HG02763 (cell line): ENCODE data around the gene SF3B6.
"Not testable (repeated sequence)": the region's sequence is repeated elsewhere in the genome, so short reads cannot be mapped to it uniquely, and the experiment has no call there.

Experiments used
- ATAC-seq: cut with Tn5 transposase; IDR thresholded peaks from one replicate; pipeline ENCODE4 v1.9.1; 2021; ENCODE audit warnings: mild to moderate bottlenecking, moderate library complexity; ENCODE audit not compliant: unreplicated experiment

The SF3B6 gene, protein sequence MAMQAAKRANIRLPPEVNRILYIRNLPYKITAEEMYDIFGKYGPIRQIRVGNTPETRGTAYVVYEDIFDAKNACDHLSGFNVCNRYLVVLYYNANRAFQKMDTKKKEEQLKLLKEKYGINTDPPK

DNA sequence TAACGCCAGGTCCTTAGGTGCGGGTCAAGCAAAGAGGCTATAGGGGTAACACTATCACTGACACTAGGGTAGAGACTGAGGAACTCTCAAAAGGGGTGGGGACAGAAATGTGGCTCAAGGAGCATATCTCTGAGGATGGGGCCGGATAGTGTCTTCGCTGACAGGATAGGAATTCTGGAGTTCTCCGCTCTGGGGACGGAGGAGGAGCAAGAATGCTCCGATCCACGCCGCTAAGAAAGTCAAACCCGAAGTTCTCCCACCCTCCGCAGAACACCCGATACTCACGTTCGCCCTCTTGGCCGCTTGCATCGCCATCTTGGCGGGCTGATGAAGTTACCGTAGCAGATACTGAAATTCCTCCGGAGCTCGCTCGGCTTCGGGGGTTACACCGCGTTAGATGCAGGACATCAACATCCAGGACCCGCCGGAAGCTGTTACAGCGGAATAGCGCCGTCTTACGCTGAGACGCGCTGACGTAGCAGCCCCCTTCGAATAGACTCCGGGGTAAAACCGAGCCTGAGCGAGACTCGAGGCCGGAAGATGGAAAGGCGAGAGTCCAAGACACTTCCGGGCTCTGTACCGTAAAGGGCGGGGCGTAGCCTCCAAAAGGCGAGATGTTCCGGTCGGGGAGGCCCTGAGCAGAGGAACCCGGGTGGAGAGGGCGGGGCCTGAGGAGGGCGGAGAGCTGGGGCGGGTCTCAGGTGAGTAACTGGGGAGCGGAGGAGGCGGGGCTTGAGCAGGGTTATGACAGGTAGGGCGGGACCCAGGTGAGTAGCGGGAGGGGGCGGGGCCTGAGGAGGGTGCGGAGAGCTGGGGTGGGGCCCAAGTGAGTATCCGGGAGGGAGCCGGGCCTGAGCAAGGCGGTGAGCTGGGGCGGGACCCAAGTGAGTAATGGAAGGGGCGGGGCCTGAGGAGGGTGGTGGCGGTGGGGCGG lies at the start of gene SF3B6:
SF3B6 (minus strand) TSS at position 412 of the 934 bp plus-strand sequence; CDS start at position 315, 97 bp downstream.
- ATAC-seq: peak; percentile 93

DNA sequence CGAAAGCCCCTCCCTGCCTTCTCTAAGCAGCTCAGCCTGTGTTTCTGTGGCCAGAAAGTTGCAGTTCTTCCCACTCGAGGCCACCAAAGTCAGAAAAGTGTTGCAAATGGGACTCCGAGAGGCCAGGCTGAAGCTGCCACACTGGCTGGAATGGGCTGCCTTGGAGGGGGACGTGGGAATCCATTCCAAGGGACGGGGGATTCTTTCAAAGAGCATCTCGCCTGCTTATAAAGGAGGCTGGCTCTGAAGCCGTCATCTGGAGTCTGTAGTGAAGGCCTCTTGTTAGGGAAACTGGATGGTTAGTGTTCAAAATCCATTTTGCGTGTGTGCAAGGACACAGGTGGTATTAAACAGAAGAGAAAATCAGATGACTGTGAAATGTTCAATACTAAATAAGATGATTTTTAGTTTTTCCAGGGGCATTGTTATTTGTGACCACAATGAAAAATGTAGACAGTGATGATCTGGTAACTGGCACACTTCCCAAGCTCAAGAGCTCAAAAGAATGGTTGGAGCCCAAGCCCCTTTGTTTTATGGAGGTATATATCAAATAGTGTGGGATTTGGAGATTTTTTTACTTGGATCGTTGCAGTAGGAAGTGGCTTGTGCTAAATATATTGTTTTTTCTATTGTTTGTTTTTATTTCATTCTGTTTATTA lies 47.9 kb upstream of the SF3B6 start:
- ATAC-seq: peak; percentile 9

DNA sequence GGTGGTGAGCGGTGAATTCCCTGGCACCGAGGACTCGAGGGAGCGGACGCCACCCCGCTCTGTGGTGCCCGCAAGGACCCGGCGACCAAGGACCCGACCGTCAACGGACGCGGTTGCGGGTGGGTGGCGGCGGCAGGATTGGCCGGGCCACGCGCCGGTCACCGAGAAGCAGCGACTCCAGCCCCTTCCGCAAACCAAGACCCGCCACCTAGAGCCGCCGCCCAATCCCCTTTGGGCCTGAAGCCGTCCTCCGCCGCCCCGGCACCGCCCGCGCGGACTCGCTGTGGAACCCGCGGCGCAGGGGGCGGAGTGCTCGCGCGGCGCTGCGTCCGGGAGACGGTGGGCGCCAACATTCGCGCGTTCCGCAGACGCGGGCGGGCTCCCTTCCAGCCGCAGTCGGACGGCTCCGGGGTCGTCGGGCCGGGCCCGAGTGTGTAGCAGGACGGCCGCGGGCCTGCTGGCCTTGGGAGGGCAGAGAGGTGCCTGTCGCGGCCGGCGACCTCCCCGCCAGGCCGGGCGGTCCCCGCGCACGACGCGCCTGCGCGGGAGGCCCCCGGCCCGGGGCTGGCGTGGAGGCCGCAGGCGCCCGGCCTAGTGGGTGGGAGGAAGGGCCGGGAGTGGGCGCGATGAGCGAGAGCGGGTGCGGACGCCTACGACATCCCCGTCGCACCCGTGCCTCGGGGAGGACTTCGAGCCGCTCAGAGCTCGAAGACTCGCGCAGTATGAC lies 47.2 kb upstream of the SF3B6 start, which contains the start of the genes FAM228B and PFN4:
FAM228B (plus strand) TSS at position 275 of the 727 bp plus-strand sequence. CDS start 893 bp downstream, outside the sequence.
PFN4 (minus strand) TSS at position 140 of the 727 bp plus-strand sequence. CDS start 799 bp downstream, outside the sequence.
- ATAC-seq: peak; percentile 83

DNA sequence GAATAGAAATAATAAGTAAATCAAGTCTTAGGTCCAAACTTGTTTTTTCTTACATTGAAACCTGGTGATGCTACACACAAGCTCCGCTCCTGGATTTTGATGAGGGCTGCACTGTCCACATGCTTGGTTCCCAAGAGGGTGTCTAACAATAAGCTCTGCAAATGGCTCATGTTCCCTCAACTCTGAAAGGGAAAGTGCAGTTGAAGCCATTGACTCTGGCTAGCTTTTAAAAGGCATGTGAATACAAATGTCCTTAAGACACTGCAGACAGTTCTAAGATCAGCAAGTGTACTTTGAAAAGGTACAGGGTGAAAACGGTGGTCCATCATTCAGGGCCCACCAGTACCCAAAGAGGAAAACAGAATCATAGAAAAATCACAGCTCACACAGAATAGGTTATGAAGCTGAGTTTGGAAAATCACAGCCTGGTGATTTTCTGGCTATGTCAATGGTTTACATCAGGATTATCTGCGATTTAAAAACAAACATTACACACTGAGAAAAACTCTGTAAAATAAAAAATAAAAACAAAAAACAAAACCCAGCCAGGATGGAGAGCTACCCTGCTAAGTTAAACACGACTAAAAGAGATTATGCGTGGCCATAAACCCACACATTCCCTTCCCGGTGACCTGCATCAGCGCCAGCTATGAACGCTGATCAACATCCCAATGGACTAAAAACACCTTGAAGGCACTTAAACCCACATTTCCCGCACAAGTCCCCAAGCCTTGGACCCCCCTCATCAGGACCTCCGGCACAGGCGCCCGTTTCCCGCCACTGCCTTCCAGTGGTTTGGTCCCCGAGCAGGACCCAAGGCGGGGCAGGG lies 46.5 kb upstream of the SF3B6 start:
- ATAC-seq: no peak

DNA sequence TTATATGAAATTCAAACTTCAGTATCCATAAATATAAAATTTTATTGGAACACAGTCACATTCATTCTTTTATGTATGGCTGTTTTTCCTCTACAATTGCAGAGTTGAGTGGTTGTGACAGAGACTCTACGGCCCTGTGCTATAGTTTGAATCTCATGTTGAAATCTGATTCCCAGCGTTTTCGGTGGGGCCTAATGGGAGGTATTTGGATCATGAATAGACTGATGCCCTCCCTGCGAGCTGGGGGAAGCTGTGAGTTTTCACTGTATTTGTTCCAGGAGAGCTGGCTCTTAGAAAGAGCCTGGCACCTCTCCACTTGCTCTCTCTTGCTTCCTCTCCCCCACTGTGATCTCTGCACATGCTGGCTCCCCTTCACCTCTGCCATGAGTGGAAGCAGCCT lies 45.3 kb upstream of the SF3B6 start:
- no peak for ATAC-seq

DNA sequence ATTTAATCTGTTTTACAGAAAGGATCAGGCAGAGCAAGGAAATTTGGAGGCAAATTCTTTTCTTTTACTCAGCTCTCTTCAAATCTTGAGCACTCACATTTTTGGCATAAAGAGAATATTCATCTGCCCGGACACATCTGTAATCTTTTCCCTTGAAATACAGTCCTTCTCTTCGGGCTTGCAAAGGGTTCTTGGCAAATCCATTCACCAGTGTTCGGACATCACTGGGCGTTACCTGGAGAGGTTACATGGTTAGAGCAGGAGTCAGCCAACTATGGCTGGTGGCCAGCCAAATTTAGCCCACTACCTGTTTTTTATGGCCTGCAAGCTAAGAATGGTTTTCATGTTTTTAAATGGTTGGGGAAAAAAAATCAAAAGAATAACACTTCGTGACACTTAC lies 44.9 kb upstream of the SF3B6 start:
- ATAC-seq: no peak

DNA sequence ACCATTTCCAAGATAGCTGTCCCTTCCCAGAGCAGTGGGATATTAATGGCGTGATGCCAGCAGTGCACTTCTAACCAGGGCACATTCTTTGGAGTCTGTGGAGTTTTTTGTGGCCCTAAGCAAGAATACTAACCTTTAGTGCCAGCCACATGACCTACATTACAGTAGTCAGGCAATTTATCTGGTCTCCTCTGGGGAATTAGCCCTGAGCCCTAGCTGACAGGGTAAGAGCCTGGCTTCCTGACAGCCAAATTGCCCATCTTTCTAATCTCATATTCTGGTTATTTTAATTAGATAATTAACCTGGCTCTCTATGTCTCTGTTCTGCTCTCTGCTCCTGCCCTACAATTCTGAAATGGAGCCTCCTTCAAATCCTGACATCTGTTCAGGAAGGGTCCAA lies 41.8 kb upstream of the SF3B6 start:
- ATAC-seq: no peak

DNA sequence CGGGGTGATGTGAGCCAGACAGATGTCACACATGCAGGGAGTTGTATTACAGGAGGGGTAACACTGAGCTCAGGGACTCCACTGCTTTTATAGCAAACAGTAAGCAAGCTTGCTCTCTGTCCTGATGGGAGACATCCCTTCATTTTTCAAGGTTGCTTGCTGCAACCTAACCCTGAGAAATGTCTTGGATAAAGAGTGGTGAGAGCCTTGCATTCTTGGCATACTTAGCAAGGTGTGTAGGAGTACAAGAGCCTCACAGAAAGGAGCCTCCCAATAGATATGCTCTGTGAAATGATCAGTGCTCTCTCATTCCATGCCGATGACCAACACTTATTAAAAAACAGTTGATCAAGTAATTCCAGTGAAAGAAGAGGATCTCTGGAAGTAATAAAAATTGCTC lies 38.9 kb upstream of the SF3B6 start:
- no peak for ATAC-seq

DNA sequence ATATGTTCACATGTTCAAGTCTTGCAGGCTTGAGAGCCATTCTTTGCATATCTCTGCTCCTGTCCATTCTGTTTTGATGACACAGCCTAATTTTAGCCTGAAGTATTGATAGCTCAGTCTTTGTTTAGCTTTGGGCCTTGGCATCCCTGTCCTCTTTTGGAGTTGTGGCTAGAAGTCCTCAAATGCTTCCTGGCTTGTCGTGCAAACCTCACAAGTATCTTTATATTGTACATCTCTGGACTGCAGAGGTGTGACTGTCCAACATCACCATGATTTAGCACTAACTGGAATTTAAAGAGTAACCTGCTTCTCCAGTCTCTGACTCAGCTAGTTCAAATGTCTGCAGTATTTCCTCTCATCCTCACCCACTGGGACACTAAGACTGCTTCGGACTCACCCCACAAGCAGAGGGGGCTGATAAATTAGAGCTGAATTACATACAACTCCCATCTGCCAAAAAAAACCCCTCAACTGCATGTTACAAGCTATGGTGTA lies 35.3 kb upstream of the SF3B6 start:
- no peak for ATAC-seq

DNA sequence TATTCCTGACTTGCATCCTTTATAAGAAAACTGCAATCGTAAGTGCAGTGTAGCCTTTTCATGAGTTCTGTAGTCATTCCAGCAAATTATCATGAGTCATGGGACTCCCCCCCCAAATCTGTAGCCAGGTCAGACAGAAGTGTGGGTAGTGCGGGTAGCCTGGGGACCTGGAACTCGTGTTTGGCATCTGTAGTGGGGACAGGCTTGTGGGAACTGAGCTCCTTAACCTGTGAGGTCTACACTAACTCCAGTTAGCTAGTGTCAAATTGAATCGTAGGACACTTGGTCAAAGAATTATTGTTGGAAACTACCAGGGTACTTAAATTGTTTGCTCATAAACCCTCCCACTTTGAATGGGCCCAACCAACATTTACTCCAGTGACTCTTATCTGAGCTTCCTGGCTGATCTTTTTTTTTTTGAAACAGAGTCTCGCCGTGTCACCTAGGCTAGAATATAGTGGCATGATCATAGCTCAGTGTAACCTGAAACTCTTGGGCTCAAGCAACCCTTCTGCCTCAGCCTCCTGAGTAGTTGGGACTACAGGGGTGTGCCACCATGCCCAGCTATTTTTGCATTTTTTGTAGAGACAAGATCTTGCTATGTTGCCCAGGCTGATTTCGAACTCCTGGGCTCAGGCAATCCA lies 34.7 kb upstream of the SF3B6 start:
- ATAC-seq: no peak

DNA sequence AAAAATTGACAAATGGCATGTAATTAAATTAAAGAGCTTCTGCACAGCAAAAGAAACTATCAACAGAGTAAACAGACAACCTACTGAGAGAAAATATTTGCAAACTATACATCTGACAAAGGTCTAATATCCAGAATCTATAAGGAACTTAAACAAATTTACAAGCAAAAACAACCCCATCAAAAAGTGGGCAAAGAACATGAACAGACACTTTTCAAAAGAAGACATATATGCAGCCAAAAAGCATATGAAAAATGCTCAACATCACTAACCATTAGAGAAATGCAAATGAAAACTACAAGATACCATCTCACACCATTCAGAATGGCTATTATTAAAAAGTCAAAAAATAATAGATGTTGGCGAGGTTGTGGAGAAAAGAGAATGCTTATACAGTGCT lies 33.3 kb upstream of the SF3B6 start:
- ATAC-seq: not testable (repeated sequence)

DNA sequence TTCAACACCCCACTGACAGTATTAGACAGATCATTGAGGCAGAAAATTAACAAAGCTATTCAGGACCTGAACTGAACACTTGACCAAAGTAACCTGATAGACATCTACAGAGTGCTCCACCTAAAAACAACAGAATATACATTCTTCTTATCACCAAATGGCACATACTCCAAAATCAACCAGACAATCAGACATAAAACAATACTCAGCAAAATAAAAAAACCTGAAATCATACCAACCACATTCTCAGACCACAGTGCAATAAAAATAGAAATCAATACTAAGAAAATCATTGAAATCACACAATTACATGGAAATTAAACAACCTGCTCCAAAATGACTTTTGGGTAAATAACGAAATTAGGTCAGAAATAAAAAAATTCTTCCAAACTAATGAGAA lies 31.2 kb upstream of the SF3B6 start:
- no peak for ATAC-seq

DNA sequence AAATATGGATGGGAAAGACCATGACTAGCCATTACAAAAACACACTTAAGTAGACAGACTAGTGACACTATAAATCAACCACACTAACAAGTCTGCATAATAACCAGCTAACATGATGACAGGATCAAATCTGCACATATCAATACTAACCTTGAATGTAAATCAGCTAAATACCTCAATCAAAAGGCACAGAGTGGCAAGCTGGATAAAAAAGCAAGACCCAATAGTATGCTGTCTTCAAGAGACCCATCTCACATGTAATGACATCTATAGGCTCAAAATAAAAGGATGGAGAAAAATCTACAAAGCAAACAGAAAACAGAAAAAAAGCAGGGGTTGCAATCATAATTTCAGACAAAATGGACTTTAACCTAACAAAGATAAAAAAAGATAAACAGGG lies 30.7 kb upstream of the SF3B6 start:
- no peak for ATAC-seq

DNA sequence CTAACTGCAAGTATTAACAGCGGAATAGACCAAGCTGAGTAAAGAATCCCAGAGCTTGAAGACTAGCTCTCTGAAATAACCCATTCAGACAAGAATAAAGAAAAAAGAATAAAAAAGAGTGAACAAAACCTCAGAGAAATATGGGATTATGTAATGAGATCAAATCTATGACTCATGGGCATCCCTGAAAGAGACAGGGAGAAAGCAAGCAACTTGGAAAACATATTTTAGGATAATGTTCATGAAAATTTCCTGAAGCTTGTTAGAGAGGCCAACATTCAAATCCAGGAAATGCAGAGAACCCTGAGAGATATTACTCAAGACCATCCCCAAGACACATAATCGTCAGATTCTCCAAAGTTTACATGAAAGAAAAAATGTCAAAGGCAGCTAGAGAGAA lies 29.7 kb upstream of the SF3B6 start:
- no peak for ATAC-seq

DNA sequence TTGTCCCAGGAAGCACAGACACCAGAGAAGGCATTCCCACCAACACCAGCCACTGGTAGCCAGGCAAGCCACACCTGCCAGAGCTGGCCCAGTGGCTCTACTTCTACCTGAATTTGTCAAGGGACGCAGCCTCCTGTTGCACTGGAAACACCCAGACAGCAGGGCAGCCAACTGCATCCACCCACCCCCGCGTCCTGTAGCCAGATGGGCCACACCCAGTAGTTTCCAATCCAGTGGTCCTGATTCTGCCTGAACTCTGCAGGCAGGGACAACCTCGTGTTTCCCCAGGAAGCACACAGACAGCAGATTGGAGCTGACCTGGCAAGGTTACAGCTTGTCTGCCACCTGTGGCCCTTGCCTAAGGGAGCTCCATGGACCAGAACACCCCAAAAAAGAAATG lies 28.8 kb upstream of the SF3B6 start:
- no peak for ATAC-seq

DNA sequence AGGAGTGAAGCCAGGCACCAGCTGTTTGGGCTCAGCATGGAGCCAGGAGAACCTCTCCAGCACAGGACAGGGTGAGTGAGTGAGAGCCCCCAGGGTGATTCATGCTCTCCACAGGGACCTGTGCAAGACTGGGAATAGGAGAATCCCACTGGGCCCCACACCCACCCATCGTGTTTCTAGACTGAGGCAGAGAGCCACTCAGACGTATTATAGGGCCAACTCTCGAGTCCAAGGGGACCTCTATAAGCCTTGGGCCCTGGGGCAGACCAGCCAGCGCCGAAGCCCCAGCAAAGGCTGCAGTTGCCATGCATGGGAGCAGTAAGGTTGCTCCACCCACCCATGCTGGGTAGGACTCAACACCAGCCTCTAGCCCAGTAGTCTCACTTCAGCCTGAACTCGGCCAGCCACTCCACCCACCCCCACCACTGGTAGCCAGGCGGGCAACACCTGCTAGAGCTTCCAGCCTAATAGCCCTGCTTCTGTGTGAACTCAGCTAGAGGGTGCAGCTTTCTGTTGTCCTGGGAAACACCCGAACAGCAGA lies 28.1 kb upstream of the SF3B6 start:
- ATAC-seq: no peak

DNA sequence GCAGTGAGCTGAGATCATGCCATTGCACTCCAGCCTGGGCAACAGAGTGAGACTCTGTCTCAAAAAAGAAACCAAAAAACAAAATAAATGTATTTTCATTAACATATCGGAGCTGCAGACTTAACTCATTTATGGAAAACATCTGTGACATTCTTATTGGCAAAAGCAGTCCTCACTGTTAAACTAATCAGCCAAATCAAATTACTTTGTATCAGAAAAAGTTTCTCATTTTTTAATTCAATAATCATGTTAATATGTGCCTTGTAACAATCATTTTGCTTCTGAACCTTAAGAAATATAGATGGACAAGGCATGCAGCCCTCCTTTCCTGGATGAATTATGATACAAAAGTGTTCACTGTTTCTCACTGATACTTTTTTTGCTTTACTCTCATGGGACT lies 26.6 kb upstream of the SF3B6 start:
- ATAC-seq: no peak

DNA sequence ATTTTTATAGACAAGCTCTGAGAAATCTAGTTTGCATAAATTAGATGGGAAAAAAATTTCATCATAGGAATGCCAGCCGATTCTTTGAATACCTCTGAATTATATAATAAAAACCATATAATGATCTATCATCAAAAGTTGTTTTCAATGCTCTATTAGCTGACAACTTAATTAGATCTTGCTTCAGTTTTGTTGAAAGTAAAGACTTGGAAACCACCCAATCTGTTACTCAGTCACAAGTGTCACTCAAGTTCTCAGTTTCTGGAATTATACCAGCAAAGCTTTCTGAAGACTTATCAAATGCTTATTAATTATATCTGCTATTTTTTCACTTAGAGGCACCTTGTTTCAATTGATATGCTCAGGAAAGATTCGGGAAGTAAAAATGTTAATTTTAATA lies 25.9 kb upstream of the SF3B6 start:
- ATAC-seq: no peak

DNA sequence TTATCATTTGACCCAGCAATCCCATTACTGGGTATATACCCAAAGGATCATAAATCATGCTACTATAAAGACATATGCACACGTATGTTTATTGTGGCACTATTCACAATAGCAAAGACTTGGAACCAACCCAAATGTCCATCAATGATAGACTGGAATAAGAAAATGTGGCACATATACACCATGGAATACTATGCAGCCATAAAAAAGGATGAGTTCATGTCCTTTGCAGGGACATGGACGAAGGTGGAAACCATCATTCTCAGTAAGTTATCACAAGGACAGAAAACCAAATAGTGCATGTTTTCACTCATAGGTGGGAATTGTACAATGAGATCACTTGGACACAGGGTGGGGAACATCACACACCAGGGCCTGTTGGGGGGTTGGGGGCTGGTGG lies 24.6 kb upstream of the SF3B6 start:
- ATAC-seq: not testable (repeated sequence)
